Liver (tissue), 2 donors: ENCODE measurements around the gene ADK.
"Not testable (repeated sequence)": the region's sequence is repeated elsewhere in the genome, so short reads cannot be mapped to it uniquely, and the experiment has no call there.

ENCODE experiments used
- CTCF ChIP-seq: fragments of 150-350 bp; IDR thresholded peaks from 2 replicates; pipeline ENCODE4 v1.5.1; 2017; ENCODE audit warnings: improper control_type of control experiment, low read depth, low read length; ENCODE audit not compliant: missing input control
- MAX ChIP-seq: IDR thresholded peaks from 2 replicates; pipeline ENCODE4 v1.6.1; 2016; ENCODE audit warnings: antibody characterized with exemption
- YY1 ChIP-seq: IDR thresholded peaks from 2 replicates; pipeline ENCODE4 v1.6.1; 2016; ENCODE audit warnings: antibody characterized with exemption, mild to moderate bottlenecking
- TF ChIP-seq, protein P1 (sequence below): IDR thresholded peaks from 2 replicates; pipeline ENCODE4 v1.6.1; 2016; ENCODE audit warnings: antibody characterized with exemption
- TF ChIP-seq, protein P2 (sequence below): IDR thresholded peaks from 2 replicates; pipeline ENCODE4 v1.6.1; 2016; ENCODE audit warnings: antibody characterized with exemption, mild to moderate bottlenecking
- donor health status: healthy.

GRCh38 chr10:74300074-74300621 is 149.1 kb downstream of the ADK start:
- not testable (repeated sequence) for TF ChIP-seq YY1, MAX, CTCF
- TF ChIP-seq, protein P1, sequence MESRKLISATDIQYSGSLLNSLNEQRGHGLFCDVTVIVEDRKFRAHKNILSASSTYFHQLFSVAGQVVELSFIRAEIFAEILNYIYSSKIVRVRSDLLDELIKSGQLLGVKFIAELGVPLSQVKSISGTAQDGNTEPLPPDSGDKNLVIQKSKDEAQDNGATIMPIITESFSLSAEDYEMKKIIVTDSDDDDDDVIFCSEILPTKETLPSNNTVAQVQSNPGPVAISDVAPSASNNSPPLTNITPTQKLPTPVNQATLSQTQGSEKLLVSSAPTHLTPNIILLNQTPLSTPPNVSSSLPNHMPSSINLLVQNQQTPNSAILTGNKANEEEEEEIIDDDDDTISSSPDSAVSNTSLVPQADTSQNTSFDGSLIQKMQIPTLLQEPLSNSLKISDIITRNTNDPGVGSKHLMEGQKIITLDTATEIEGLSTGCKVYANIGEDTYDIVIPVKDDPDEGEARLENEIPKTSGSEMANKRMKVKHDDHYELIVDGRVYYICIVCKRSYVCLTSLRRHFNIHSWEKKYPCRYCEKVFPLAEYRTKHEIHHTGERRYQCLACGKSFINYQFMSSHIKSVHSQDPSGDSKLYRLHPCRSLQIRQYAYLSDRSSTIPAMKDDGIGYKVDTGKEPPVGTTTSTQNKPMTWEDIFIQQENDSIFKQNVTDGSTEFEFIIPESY = not testable (repeated sequence)
- TF ChIP-seq, protein P2, sequence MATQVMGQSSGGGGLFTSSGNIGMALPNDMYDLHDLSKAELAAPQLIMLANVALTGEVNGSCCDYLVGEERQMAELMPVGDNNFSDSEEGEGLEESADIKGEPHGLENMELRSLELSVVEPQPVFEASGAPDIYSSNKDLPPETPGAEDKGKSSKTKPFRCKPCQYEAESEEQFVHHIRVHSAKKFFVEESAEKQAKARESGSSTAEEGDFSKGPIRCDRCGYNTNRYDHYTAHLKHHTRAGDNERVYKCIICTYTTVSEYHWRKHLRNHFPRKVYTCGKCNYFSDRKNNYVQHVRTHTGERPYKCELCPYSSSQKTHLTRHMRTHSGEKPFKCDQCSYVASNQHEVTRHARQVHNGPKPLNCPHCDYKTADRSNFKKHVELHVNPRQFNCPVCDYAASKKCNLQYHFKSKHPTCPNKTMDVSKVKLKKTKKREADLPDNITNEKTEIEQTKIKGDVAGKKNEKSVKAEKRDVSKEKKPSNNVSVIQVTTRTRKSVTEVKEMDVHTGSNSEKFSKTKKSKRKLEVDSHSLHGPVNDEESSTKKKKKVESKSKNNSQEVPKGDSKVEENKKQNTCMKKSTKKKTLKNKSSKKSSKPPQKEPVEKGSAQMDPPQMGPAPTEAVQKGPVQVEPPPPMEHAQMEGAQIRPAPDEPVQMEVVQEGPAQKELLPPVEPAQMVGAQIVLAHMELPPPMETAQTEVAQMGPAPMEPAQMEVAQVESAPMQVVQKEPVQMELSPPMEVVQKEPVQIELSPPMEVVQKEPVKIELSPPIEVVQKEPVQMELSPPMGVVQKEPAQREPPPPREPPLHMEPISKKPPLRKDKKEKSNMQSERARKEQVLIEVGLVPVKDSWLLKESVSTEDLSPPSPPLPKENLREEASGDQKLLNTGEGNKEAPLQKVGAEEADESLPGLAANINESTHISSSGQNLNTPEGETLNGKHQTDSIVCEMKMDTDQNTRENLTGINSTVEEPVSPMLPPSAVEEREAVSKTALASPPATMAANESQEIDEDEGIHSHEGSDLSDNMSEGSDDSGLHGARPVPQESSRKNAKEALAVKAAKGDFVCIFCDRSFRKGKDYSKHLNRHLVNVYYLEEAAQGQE = not testable (repeated sequence)
